ENCODE data around the gene GRPR.
A peak's percentile ranks its signal among the peaks of the same experiment; 100 is the strongest.
"Not testable (repeated sequence)": the region's sequence is repeated elsewhere in the genome, so short reads cannot be mapped to it uniquely, and the experiment has no call there.

GRPR gene

GRCh38 chrX:16141422-16142245 is 18.3 kb downstream of the GRPR start:
- H3K27ac ChIP-seq, result no peak overlapping the region
- ChIA-PET POLR2A (ENCODE audit: low non-redundant PET) (no interaction called here), CTCF (no interaction called here)
- no peak for TF ChIP-seq CTCF (conservative IDR thresholded peaks at IDR 0.05; ENCODE audit: low read depth)
- DNase-seq (ENCODE audit: low spot score), result no peak

- ChIA-PET POLR2A (ENCODE audit: low non-redundant PET) (no interaction called here), CTCF (no interaction called here)
- DNase-seq (ENCODE audit: low spot score), result no peak
- no peak for TF ChIP-seq CTCF (conservative IDR thresholded peaks at IDR 0.05; ENCODE audit: low read depth)
- H3K27ac ChIP-seq, result no peak overlapping the region
These were observed 18.8 kb downstream of the GRPR start for GRCh38 chrX:16142246-16142558.

GRCh38 chrX:16143968-16144367 is 20.6 kb downstream of the GRPR start:
- no peak for DNase-seq (ENCODE audit: low spot score)
- ChIA-PET POLR2A (ENCODE audit: low non-redundant PET) (no interaction called here), CTCF (no interaction called here)
- no peak overlapping the region for H3K27ac ChIP-seq
- no peak for TF ChIP-seq CTCF (conservative IDR thresholded peaks at IDR 0.05; ENCODE audit: low read depth)

GRCh38 chrX:16144420-16144819 is 21.1 kb downstream of the GRPR start:
- H3K27ac ChIP-seq, result no peak overlapping the region
- DNase-seq (ENCODE audit: low spot score), result no peak
- CTCF ChIA-PET, result interaction anchor here (0.6 kb wide), 1 partner anchor 16 kb away, joined by 3 read pairs; no protein-coding TSS in a partner anchor
- POLR2A ChIA-PET (ENCODE audit: low non-redundant PET), result no interaction called here
- no peak for TF ChIP-seq CTCF (conservative IDR thresholded peaks at IDR 0.05; ENCODE audit: low read depth)

GRCh38 chrX:16145093-16145492 is 21.7 kb downstream of the GRPR start:
- DNase-seq (ENCODE audit: low spot score); POLR2A ChIA-PET (ENCODE audit: low non-redundant PET); H3K27ac ChIP-seq: not testable (repeated sequence)
- CTCF ChIA-PET, result interaction anchor here (0.6 kb wide), 1 partner anchor 16 kb away, joined by 3 read pairs; no protein-coding TSS in a partner anchor

- no peak overlapping the region for H3K27ac ChIP-seq
- no peak for TF ChIP-seq CTCF (conservative IDR thresholded peaks at IDR 0.05; ENCODE audit: low read depth)
- POLR2A ChIA-PET (ENCODE audit: low non-redundant PET), result no interaction called here
- DNase-seq (ENCODE audit: low spot score), result no peak
- CTCF ChIA-PET, result no interaction called here
These were observed 22.3 kb downstream of the GRPR start for GRCh38 chrX:16145656-16146055.

GRCh38 chrX:16148896-16149295 is 25.5 kb downstream of the GRPR start:
- ChIA-PET CTCF (no interaction called here), POLR2A (ENCODE audit: low non-redundant PET) (no interaction called here)
- DNase-seq (ENCODE audit: low spot score), result peak; percentile 16
- H3K27ac ChIP-seq, result no peak overlapping the region
- TF ChIP-seq CTCF (conservative IDR thresholded peaks at IDR 0.05; ENCODE audit: low read depth), result no peak

Data from RWPE1 (cell line).